ENCODE results near the gene SGMS1. TPM values are rescaled to one million over a fixed set of nuclear protein-coding genes. Genes with fewer than 3 reads are reported as not detected.

SGMS1 gene
- polyA plus RNA-seq, 1 donor from 2014 or later, result 8.0 TPM

DNA sequence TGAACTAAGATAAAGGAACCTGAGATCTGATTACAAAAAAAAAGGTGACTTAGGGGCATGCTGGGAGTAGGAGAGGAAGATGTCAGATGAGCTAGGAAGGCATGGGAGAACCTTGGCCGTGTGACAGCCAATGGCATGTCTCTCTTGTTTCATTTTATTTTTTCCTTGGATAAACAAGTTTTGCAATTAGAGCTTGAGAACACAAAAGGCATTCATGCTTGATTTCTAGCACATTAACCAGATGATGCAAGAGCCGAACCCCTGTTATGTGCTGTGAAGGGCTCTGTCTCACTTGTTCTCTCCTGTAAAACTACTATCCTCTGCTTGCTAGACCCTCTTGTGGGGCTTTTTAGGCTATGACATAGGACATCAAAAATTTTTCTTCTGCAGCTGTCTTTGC, 238.1 kb downstream of the SGMS1 start:
- H3K9me3 ChIP-seq (ENCODE audit: low read length), result no peaks in the 10 kb centered on the region
- no peaks in the 10 kb centered on the region for H3K36me3 ChIP-seq (ENCODE audit: insufficient read depth, low read length)
- no peak overlapping the region for H3K4me3 ChIP-seq (ENCODE audit: low read length)
- no peak for TF ChIP-seq POLR2AphosphoS5 (IDR thresholded peaks at IDR 0.05)
- no peak for TF ChIP-seq TAF1 (IDR thresholded peaks at IDR 0.05; ENCODE audit: low read depth)
- no peak for TF ChIP-seq CTCF (IDR thresholded peaks at IDR 0.05; ENCODE audit: poor library complexity, severe bottlenecking)
- no peak for TF ChIP-seq MXI1 (conservative IDR thresholded peaks at IDR 0.05; ENCODE audit: poor library complexity, severe bottlenecking)
- TF ChIP-seq SMC3 (conservative IDR thresholded peaks at IDR 0.05; ENCODE audit: poor library complexity), result no peak
- no peak for TF ChIP-seq EZH2 (IDR thresholded peaks at IDR 0.05; ENCODE audit: borderline replicate concordance, insufficient read depth, low read length, poor library complexity, severe bottlenecking)
- TF ChIP-seq REST (IDR thresholded peaks at IDR 0.05; ENCODE audit: borderline replicate concordance), result no peak
- TF ChIP-seq EP300 (conservative IDR thresholded peaks at IDR 0.05; ENCODE audit: poor library complexity, severe bottlenecking), result no peak
- no peak for TF ChIP-seq RAD21 (conservative IDR thresholded peaks at IDR 0.05)
- H3K27me3 ChIP-seq (ENCODE audit: insufficient read depth, low read depth, low read length), result no peaks in the 10 kb centered on the region
- H3K79me2 ChIP-seq (replicated peaks; ENCODE audit: insufficient read depth, low read length), result no peaks in the 10 kb centered on the region
- H3F3A ChIP-seq (ENCODE audit: insufficient read depth, low read length, poor library complexity, severe bottlenecking), result no peaks in the 10 kb centered on the region
- H2AFZ ChIP-seq (ENCODE audit: low read depth, low read length), result no peak overlapping the region
- no peak overlapping the region for H3K27ac ChIP-seq (ENCODE audit: low read length)
- no peaks in the 10 kb centered on the region for H3K9me2 ChIP-seq (ENCODE audit: insufficient read depth, low read length)
- no peak overlapping the region for H3K9ac ChIP-seq (ENCODE audit: low read length)
- no peak overlapping the region for H3K4me2 ChIP-seq (ENCODE audit: low read length)
- no peaks in the 10 kb centered on the region for H4K20me1 ChIP-seq (ENCODE audit: insufficient read depth)

- H3K4me2 ChIP-seq (ENCODE audit: low read length), result no peak overlapping the region
- H3K36me3 ChIP-seq (ENCODE audit: insufficient read depth, low read length), result no peaks in the 10 kb centered on the region
- no peak overlapping the region for H3K9ac ChIP-seq (ENCODE audit: low read length)
- no peaks in the 10 kb centered on the region for H3K27me3 ChIP-seq (ENCODE audit: insufficient read depth, low read depth, low read length)
- no peaks in the 10 kb centered on the region for H3K79me2 ChIP-seq (replicated peaks; ENCODE audit: insufficient read depth, low read length)
- H3F3A ChIP-seq (ENCODE audit: insufficient read depth, low read length, poor library complexity, severe bottlenecking), result no peaks in the 10 kb centered on the region
- H2AFZ ChIP-seq (ENCODE audit: low read depth, low read length), result no peak overlapping the region
- H4K20me1 ChIP-seq (ENCODE audit: insufficient read depth), result no peaks in the 10 kb centered on the region
- TF ChIP-seq SMC3 (conservative IDR thresholded peaks at IDR 0.05; ENCODE audit: poor library complexity) (no peak), MXI1 (conservative IDR thresholded peaks at IDR 0.05; ENCODE audit: poor library complexity, severe bottlenecking) (no peak), EZH2 (IDR thresholded peaks at IDR 0.05; ENCODE audit: borderline replicate concordance, insufficient read depth, low read length, poor library complexity, severe bottlenecking) (no peak), REST (IDR thresholded peaks at IDR 0.05; ENCODE audit: borderline replicate concordance) (no peak), POLR2AphosphoS5 (IDR thresholded peaks at IDR 0.05) (no peak), RAD21 (conservative IDR thresholded peaks at IDR 0.05) (no peak), CTCF (IDR thresholded peaks at IDR 0.05; ENCODE audit: poor library complexity, severe bottlenecking) (no peak), TAF1 (IDR thresholded peaks at IDR 0.05; ENCODE audit: low read depth) (no peak), EP300 (conservative IDR thresholded peaks at IDR 0.05; ENCODE audit: poor library complexity, severe bottlenecking) (no peak)
- no peak overlapping the region for H3K27ac ChIP-seq (ENCODE audit: low read length)
- no peaks in the 10 kb centered on the region for H3K9me3 ChIP-seq (ENCODE audit: low read length)
- H3K4me3 ChIP-seq (ENCODE audit: low read length), result no peak overlapping the region
- no peaks in the 10 kb centered on the region for H3K9me2 ChIP-seq (ENCODE audit: insufficient read depth, low read length)
Observed at GRCh38 chr10:50384898-50385297, 238.9 kb downstream of the SGMS1 start.

All from neural cell (in vitro differentiated cells).